IMR-90 (cell line): ENCODE data around the gene SLC47A2. TPM values are rescaled to one million over a fixed set of nuclear protein-coding genes. Genes with fewer than 3 reads are reported as not detected.

Experiments used
- ATAC-seq: fragments of 200-7000 bp; cut with Tn5 transposase; 2 replicates; pipeline ENCODE4 v1.9.1; 2020; ENCODE audit warnings: low read depth, mild to moderate bottlenecking, moderate library complexity
- BruUV-seq: library from RNA; stranded (reverse); fragments of 400-500 nt; replicated peaks from 2 replicates; lab custom pipeline; 2021; lab: Mats Ljungman, UMichigan
- CTCF ChIA-PET: fragments of 300-600 bp; formaldehyde crosslinking; extraction: SDS; loops from one replicate; lab custom pipeline; 2021; ENCODE audit warnings: antibody characterized with exemption; lab: Yijun Ruan, JAX
- POLR2A ChIA-PET: fragments of 300-600 bp; sonication (Branson Sonifier 250); formaldehyde crosslinking; loops from one replicate; lab custom pipeline; 2022; ENCODE audit warnings: antibody characterized with exemption; ENCODE audit not compliant: unreplicated experiment; lab: Charles Lee
- DNase-seq: peaks from one replicate; pipeline ENCODE4 v3.0.0; 2013
- H2AFZ ChIP-seq: replicated peaks from 2 replicates; pipeline ENCODE3; 2013; ENCODE audit warnings: low read length, mild to moderate bottlenecking; ENCODE audit not compliant: poor library complexity
- H2AK5ac ChIP-seq: 2 replicates; pipeline ENCODE4 v1.6.1; 2013; ENCODE audit warnings: low read depth, low read length, inconsistent platforms
- H2AK9ac ChIP-seq: replicated peaks from 2 replicates; pipeline ENCODE3; 2013; ENCODE audit warnings: mild to moderate bottlenecking, low read depth, low read length, moderate library complexity; ENCODE audit not compliant: poor library complexity
- H2BK120ac ChIP-seq: 2 replicates; pipeline ENCODE4 v1.6.1; 2013; ENCODE audit warnings: low read depth, low read length, inconsistent platforms
- H2BK15ac ChIP-seq: 3 replicates; pipeline ENCODE4 v1.6.1; 2013; ENCODE audit warnings: low read depth, low read length, inconsistent platforms
- H2BK20ac ChIP-seq: 2 replicates; pipeline ENCODE4 v1.6.1; 2013; ENCODE audit warnings: low read depth, mild to moderate bottlenecking, inconsistent platforms, low read length, moderate library complexity
- H2BK5ac ChIP-seq: 2 replicates; pipeline ENCODE4 v1.6.1; 2013; ENCODE audit warnings: mild to moderate bottlenecking, low read depth, low read length, inconsistent platforms; ENCODE audit not compliant: poor library complexity, severe bottlenecking
- H3K14ac ChIP-seq: replicated peaks from 2 replicates; pipeline ENCODE4 v1.6.1; 2013; ENCODE audit warnings: low read depth, low read length, inconsistent platforms
- H3K18ac ChIP-seq: 2 replicates; pipeline ENCODE4 v1.6.1; 2013; ENCODE audit warnings: low read depth, low read length, control low read depth
- H3K23ac ChIP-seq: 2 replicates; pipeline ENCODE4 v1.6.1; 2013; ENCODE audit warnings: low read depth, low read length, inconsistent platforms
- H3K27ac ChIP-seq: 2 replicates; pipeline ENCODE4 v1.5.1; 2013; ENCODE audit warnings: mild to moderate bottlenecking, control low read depth, low read length; ENCODE audit not compliant: insufficient read depth
- H3K27me3 ChIP-seq: 2 replicates; pipeline ENCODE4 v1.6.1; 2013; ENCODE audit warnings: low read length; ENCODE audit not compliant: control insufficient read depth, insufficient read depth
- H3K36me3 ChIP-seq: 2 replicates; pipeline ENCODE4 v1.6.1; 2013; ENCODE audit warnings: low read length, mixed read lengths; ENCODE audit not compliant: control insufficient read depth, insufficient read depth
- H3K4ac ChIP-seq: 2 replicates; pipeline ENCODE4 v1.6.1; 2013; ENCODE audit warnings: low read depth, low read length, inconsistent platforms
- H3K4me1 ChIP-seq: 2 replicates; pipeline ENCODE4 v1.6.1; 2013; ENCODE audit warnings: low read length, mixed read lengths; ENCODE audit not compliant: control insufficient read depth, insufficient read depth
- H3K4me2 ChIP-seq: 2 replicates; pipeline ENCODE4 v1.6.1; 2013; ENCODE audit warnings: low read depth, mild to moderate bottlenecking, control low read depth, low read length, moderate library complexity
- H3K4me3 ChIP-seq: 2 replicates; pipeline ENCODE4 v1.5.1; 2013; ENCODE audit warnings: low read depth, mild to moderate bottlenecking, control low read depth, low read length, moderate library complexity; ENCODE audit not compliant: insufficient read depth
- H3K56ac ChIP-seq: 2 replicates; pipeline ENCODE4 v1.6.1; 2013; ENCODE audit warnings: low read length, inconsistent platforms; ENCODE audit not compliant: insufficient read depth; ENCODE audit errors: extremely low read depth
- H3K79me1 ChIP-seq, 2 experiments: 2 replicates each; pipeline ENCODE4 v1.6.1; 2013; ENCODE audit warnings: low read length in 2 of 2, inconsistent platforms in 1 of 2, low read depth in 1 of 2
- H3K9ac ChIP-seq: 2 replicates; pipeline ENCODE4 v1.6.1; 2013; ENCODE audit warnings: low read depth, low read length, control low read depth
- H3K9me1 ChIP-seq: 2 replicates; pipeline ENCODE4 v1.6.1; 2013; ENCODE audit warnings: low read length, inconsistent platforms; ENCODE audit not compliant: insufficient read depth
- H3K9me3 ChIP-seq: 2 replicates; pipeline ENCODE4 v1.6.1; 2013; ENCODE audit warnings: low read length; ENCODE audit not compliant: control insufficient read depth, insufficient read depth
- H4K20me1 ChIP-seq: 2 replicates; pipeline ENCODE4 v1.6.1; 2013; ENCODE audit warnings: low read length, inconsistent platforms; ENCODE audit not compliant: insufficient read depth
- H4K5ac ChIP-seq: 2 replicates; pipeline ENCODE4 v1.6.1; 2013; ENCODE audit warnings: mild to moderate bottlenecking, low read depth, low read length, control low read depth
- H4K8ac ChIP-seq, 2 experiments: 2 replicates each; pipeline ENCODE4 v1.6.1; 2013; ENCODE audit warnings: low read depth in 2 of 2, low read length in 2 of 2, control low read depth in 1 of 2, inconsistent platforms in 1 of 2
- H4K91ac ChIP-seq: 2 replicates; pipeline ENCODE4 v1.6.1; 2013; ENCODE audit warnings: low read depth, low read length, inconsistent platforms; ENCODE audit not compliant: insufficient read depth
- CHD1 ChIP-seq: IDR thresholded peaks from 2 replicates; pipeline ENCODE4 v1.6.1; 2012; ENCODE audit warnings: low read depth, low read length, improper control_type of control experiment
- NFE2L2 ChIP-seq: fragments of 150-350 bp; IDR thresholded peaks from 2 replicates; pipeline ENCODE4 v1.6.1; 2016; ENCODE audit warnings: low read depth, mild to moderate bottlenecking, low read length
- RCOR1 ChIP-seq: IDR thresholded peaks from 2 replicates; pipeline ENCODE4 v1.6.1; 2012; ENCODE audit warnings: mild to moderate bottlenecking, low read length, improper control_type of control experiment; ENCODE audit not compliant: insufficient replicate concordance
- WGBS, 2 experiments: methylation state at CpG; one replicate each; pipeline versions ENCODE4 v1.1.5 to v1.1.7; 2013; ENCODE audit warnings: missing lambda C conversion rate in 2 of 2; ENCODE audit not compliant: insufficient read length in 1 of 2; ENCODE audit errors: extremely low coverage in 2 of 2; 5-methylcytosine and 5-hydroxymethylcytosine counted together
- dilution Hi-C: fragments of 300-500 bp; cut with HindIII; formaldehyde crosslinking; loops from one replicate; pipeline ENCODE4 v1.14.3; 2018; ENCODE audit warnings: low sequenced_read_pairs; ENCODE audit not compliant: unreplicated experiment
- in situ Hi-C: fragments of 300-500 bp; cut with MboI; formaldehyde crosslinking; loops from 3 replicates; pipeline ENCODE4 v1.14.3; 2019; ENCODE audit warnings: low sequenced_read_pairs, inconsistent platforms, mixed read lengths
- intact Hi-C: fragments of 100-400 bp; cut with micrococcal nuclease; formaldehyde crosslinking; loops from 2 replicates; pipeline ENCODE4 v1.10.0; 2022
- polyA plus RNA-seq, 3 experiments: library from polyadenylated mRNA; depleted of rRNA; stranded (reverse); fragments of >200 nt; gene quantifications; 2 replicates each; pipeline ENCODE4 v1.2.3, GENCODE V29; 2012; ENCODE audit warnings: low replicate concordance in 1 of 3
- total RNA-seq: library from RNA; depleted of rRNA; stranded (reverse); fragments of >200 nt; gene quantifications from 2 replicates; pipeline ENCODE4 v1.2.3, GENCODE V29; 2012

SLC47A2 gene
- total and polyA plus RNA-seq, 2 of the 4 experiments (the other 2 are of a cell fraction): not detected

DNA sequence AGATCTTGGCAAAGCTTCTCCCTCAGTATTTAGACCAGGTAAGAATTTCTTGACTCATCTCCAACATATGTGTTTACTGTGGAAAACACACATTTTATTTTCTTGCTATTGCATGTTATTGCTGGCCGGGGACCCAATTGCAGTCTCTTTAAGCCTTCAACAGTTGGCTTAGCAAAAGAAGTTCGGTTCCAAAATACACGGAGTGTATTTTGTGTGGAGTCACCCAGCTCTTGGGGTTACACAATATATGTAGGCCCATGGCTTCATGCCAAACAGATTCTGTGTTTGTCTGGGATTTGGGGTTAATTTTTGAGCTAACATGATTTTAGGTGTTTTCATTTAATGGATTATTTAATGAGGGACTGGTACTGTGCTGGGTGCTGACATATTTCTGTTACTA lies 63.8 kb downstream of the SLC47A2 start:
- H4K5ac ChIP-seq: no peak overlapping the region
- H3K4ac ChIP-seq: no peak overlapping the region
- H3K27ac ChIP-seq: no peak overlapping the region
- ChIA-PET POLR2A (interaction anchor here (0.8 kb wide), 1 partner anchor 9 kb away, joined by 4 read pairs; no protein-coding TSS in a partner anchor), CTCF (interaction anchor here (0.6 to 1.3 kb wide), 3 partner anchors 42 to 110 kb away, joined by 3 to 4 read pairs (median 3); no protein-coding TSS in a partner anchor)
- no peak overlapping the region for H3K9ac ChIP-seq
- H4K8ac ChIP-seq: no peak overlapping the region
- H4K20me1 ChIP-seq: peaks cover 6% of the 10 kb centered on the region; the same call in 1 of the 2 replicates
- dilution Hi-C loops (no loop called here), intact Hi-C loops (no loop called here), in situ Hi-C loops (no loop called here)
- no peaks in the 10 kb centered on the region for H3K9me1 ChIP-seq
- no peak overlapping the region for H2BK20ac ChIP-seq
- no peak overlapping the region for H3K4me3 ChIP-seq
- peaks cover 13% of the 10 kb centered on the region for H3K27me3 ChIP-seq
- H3K18ac ChIP-seq: no peak overlapping the region
- H2BK15ac ChIP-seq: no peak overlapping the region
- H3K79me1 ChIP-seq: no peaks in the 10 kb centered on the region
- H2AFZ ChIP-seq: no peak overlapping the region
- no peak overlapping the region for H3K56ac ChIP-seq
- no peak for TF ChIP-seq RCOR1
- TF ChIP-seq CHD1: no peak
- TF ChIP-seq NFE2L2: no peak
- no peak overlapping the region for H3K14ac ChIP-seq
- DNase-seq (no peak), ATAC-seq (no peak)
- H3K36me3 ChIP-seq: no peaks in the 10 kb centered on the region; the same call in 1 of the 2 replicates
- H4K91ac ChIP-seq: no peak overlapping the region
- no peak overlapping the region for H2AK9ac ChIP-seq
- H3K4me1 ChIP-seq: peaks cover 2% of the 10 kb centered on the region; the same call in 1 of the 2 replicates
- H3K9me3 ChIP-seq: peaks cover 2% of the 10 kb centered on the region; the same call in 1 of the 2 replicates
- H2BK120ac ChIP-seq: no peak overlapping the region
- 60% methylated on average over 3 of the region's 3 CpGs; no CpG with 5 or more reads in 1 of the 2 experiments for WGBS, 2 experiments
- H3K23ac ChIP-seq: no peak overlapping the region
- H2AK5ac ChIP-seq: no peak overlapping the region
- no peak overlapping the region for H3K4me2 ChIP-seq
- H2BK5ac ChIP-seq: no peak overlapping the region
- BruUV-seq: no TSS peak
